C4-2B (cell line): ENCODE results near the gene FKBP8.

ENCODE experiments used
- CTCF ChIP-seq: fragments of 450-650 bp; conservative IDR thresholded peaks from 2 replicates; pipeline ENCODE4 v1.5.1; 2017; ENCODE audit warnings: mild to moderate bottlenecking
- ZFX ChIP-seq: fragments of 450-650 bp; IDR thresholded peaks from 2 replicates; pipeline ENCODE4 v1.6.1; 2017

DNA sequence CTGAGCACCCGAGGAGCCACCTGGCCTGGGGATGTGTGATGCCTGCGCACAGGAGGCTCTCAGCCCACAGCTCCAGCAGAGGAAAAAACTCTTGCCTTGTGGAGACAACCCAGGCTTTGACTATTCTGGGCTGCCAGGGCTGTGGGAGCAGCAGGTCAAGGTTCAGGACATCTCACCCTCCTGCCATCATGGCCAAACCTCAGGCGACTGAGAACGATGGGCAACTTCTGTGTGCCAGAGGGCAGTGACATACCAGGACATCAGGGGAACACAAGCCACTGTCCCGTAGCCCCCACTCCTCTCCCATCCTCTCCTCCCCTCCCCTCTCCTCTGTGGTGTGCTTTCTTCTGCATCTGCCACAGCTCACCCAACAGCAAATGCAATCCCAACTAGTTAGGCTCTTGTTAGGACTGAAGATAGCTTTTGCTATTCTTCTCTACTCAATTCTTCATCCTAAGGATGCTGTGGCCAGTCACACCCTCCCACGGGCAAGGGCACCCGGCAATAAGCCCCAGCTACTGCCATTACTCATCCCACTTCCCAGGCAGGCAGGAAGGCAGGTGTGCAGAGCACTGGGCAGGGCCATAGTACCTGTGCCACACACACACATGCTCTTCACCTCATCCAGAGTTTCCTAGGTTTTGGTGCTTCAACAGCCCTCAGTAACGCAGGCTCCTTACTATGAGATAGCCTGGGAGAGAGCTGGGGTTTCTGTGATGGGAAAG lies 38.3 kb downstream of the FKBP8 start:
- no peak for TF ChIP-seq CTCF
- TF ChIP-seq ZFX, result no peak
